PC-3 (cell line): Measurements from ENCODE around the gene YWHAQ. TPM values are rescaled to one million over a fixed set of nuclear protein-coding genes. Genes with fewer than 3 reads are reported as not detected.

Experiments
- ATAC-seq: fragments of 200-7000 bp; cut with Tn5 transposase; 2 replicates; pipeline ENCODE4 v1.9.1; 2020; ENCODE audit warnings: mild to moderate bottlenecking, moderate library complexity
- BruUV-seq: library from RNA; stranded (reverse); fragments of 400-500 nt; replicated peaks from 2 replicates; lab custom pipeline; 2021; lab: Mats Ljungman, UMichigan
- CTCF ChIA-PET: fragments of 300-600 bp; sonication (Branson Sonifier 250); formaldehyde crosslinking; loops from one replicate; lab custom pipeline; 2022; ENCODE audit warnings: antibody characterized with exemption; lab: Charles Lee
- POLR2A ChIA-PET: fragments of 300-600 bp; sonication (Branson Sonifier 250); formaldehyde crosslinking; loops from one replicate; lab custom pipeline; 2022; ENCODE audit warnings: antibody characterized with exemption; ENCODE audit not compliant: unreplicated experiment; lab: Charles Lee
- DNase-seq: peaks from one replicate; pipeline ENCODE4 v3.0.0-alpha.2; 2015
- H2AFZ ChIP-seq: fragments of 300-600 bp; sonication (generic); 2 replicates; pipeline ENCODE4 v1.6.0; 2016; ENCODE audit warnings: antibody characterized with exemption, low read length
- H3F3A ChIP-seq: fragments of 300-600 bp; sonication (generic); one replicate; pipeline ENCODE4 v1.6.0; 2017; ENCODE audit warnings: antibody characterized with exemption, low read length, control low read depth, mild to moderate bottlenecking; ENCODE audit not compliant: unreplicated experiment
- H3K27ac ChIP-seq: fragments of 300-600 bp; sonication (generic); 2 replicates; pipeline ENCODE4 v1.5.1; 2016; ENCODE audit warnings: mild to moderate bottlenecking, low read length
- H3K27me3 ChIP-seq: fragments of 300-600 bp; sonication (generic); 2 replicates; pipeline ENCODE4 v1.6.1; 2016; ENCODE audit warnings: low read length, mixed read lengths
- H3K36me3 ChIP-seq: fragments of 300-600 bp; sonication (generic); 2 replicates; pipeline ENCODE4 v1.6.1; 2016; ENCODE audit warnings: low read depth, mixed run types, low read length, mixed read lengths
- H3K4me1 ChIP-seq: fragments of 300-600 bp; sonication (generic); 2 replicates; pipeline ENCODE4 v1.5.1; 2016; ENCODE audit warnings: low read length; ENCODE audit not compliant: insufficient read depth
- H3K4me2 ChIP-seq: fragments of 300-600 bp; sonication (generic); 2 replicates; pipeline ENCODE4 v1.6.0; 2016; ENCODE audit warnings: low read length
- H3K4me3 ChIP-seq: fragments of 300-600 bp; sonication (generic); 2 replicates; pipeline ENCODE4 v1.5.1; 2016; ENCODE audit warnings: mild to moderate bottlenecking, low read length, mixed read lengths
- H3K79me2 ChIP-seq: fragments of 300-600 bp; sonication (generic); 2 replicates; pipeline ENCODE4 v1.6.1; 2017; ENCODE audit warnings: low read length, mixed read lengths
- H3K9ac ChIP-seq: fragments of 300-600 bp; sonication (generic); 2 replicates; pipeline ENCODE4 v1.6.0; 2016; ENCODE audit warnings: mild to moderate bottlenecking, low read length
- H3K9me2 ChIP-seq: fragments of 300-600 bp; sonication (generic); replicated peaks from 2 replicates; pipeline ENCODE4 v1.6.1; 2016; ENCODE audit warnings: mixed run types, low read length, mixed read lengths
- H3K9me3 ChIP-seq: fragments of 300-600 bp; sonication (generic); 2 replicates; pipeline ENCODE4 v1.6.1; 2016; ENCODE audit warnings: low read length, mixed read lengths
- H4K20me1 ChIP-seq: fragments of 300-600 bp; sonication (generic); 2 replicates; pipeline ENCODE4 v1.6.1; 2016; ENCODE audit warnings: low read length, mixed read lengths
- EZH2 ChIP-seq: fragments of 300-600 bp; sonication (generic); IDR thresholded peaks from one replicate; pipeline ENCODE4 v1.6.1; 2017; ENCODE audit warnings: antibody characterized with exemption, mild to moderate bottlenecking, low read length; ENCODE audit not compliant: unreplicated experiment
- EZH2phosphoT487 ChIP-seq: fragments of 300-600 bp; sonication (generic); IDR thresholded peaks from 2 replicates; pipeline ENCODE4 v1.6.1; 2018; ENCODE audit warnings: mild to moderate bottlenecking, antibody characterized with exemption, low read length, borderline replicate concordance
- intact Hi-C: fragments of 100-400 bp; cut with micrococcal nuclease; formaldehyde crosslinking; loops from 2 replicates; pipeline ENCODE4 v1.9.0; 2023
- total RNA-seq: library from RNA; depleted of rRNA; stranded (reverse); fragments of >200 nt; gene quantifications from 2 replicates; pipeline ENCODE4 v1.2.3, GENCODE V29; 2014
- TF ChIP-seq, protein P1 (sequence below): fragments of 300-600 bp; sonication (generic); conservative IDR thresholded peaks from 2 replicates; pipeline ENCODE4 v1.5.1; 2017; ENCODE audit warnings: antibody characterized with exemption, low read depth, mild to moderate bottlenecking, low read length

YWHAQ gene
- total RNA-seq, 1 experiment from 2014 or later, result 377 TPM

DNA sequence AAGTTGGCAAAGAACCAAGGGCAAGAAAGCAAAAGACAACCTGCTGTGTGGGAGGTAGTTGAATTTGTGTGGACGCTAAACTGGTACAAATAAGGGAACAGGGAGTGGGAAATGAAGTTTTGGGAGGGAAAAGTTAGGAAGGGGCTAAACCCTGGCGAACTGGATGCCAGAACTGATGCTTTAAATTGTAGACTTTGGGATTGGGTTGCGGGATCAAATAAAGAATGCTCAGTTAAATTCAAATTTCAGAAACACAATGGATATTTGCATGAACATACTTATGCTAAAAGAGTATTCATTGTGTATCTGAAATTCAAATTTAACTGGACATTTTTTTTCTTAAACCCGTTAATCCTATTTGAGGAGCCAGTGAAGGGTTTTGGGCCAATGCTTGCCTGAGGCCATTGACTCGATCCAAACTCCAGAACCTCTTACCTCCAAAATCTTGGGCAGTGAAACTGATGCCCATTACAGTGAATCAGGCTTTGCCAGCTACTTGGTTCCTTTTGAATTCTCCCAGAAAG, 44.2 kb upstream of the YWHAQ start:
- ChIA-PET POLR2A (interaction anchor here (0.9 to 1.0 kb wide), 2 partner anchors 28 to 44 kb away, joined by 3 to 4 read pairs; partner anchors contain the start of gene YWHAQ), CTCF (no interaction called here)
- H3K9me3 ChIP-seq, result no peaks in the 10 kb centered on the region
- H3K27me3 ChIP-seq, result no peaks in the 10 kb centered on the region
- no peaks in the 10 kb centered on the region for H3K79me2 ChIP-seq
- H4K20me1 ChIP-seq, result no peaks in the 10 kb centered on the region
- peak overlapping the region; percentile 53; the same call in 1 of the 2 replicates for H3K4me3 ChIP-seq
- H3K36me3 ChIP-seq, result no peaks in the 10 kb centered on the region
- H3K27ac ChIP-seq, result peak overlapping the region; percentile 48
- H3K9ac ChIP-seq, result no peak overlapping the region
- H2AFZ ChIP-seq, result peak overlapping the region; percentile 82
- no peak for TF ChIP-seq EZH2phosphoT487
- TF ChIP-seq, protein P1, sequence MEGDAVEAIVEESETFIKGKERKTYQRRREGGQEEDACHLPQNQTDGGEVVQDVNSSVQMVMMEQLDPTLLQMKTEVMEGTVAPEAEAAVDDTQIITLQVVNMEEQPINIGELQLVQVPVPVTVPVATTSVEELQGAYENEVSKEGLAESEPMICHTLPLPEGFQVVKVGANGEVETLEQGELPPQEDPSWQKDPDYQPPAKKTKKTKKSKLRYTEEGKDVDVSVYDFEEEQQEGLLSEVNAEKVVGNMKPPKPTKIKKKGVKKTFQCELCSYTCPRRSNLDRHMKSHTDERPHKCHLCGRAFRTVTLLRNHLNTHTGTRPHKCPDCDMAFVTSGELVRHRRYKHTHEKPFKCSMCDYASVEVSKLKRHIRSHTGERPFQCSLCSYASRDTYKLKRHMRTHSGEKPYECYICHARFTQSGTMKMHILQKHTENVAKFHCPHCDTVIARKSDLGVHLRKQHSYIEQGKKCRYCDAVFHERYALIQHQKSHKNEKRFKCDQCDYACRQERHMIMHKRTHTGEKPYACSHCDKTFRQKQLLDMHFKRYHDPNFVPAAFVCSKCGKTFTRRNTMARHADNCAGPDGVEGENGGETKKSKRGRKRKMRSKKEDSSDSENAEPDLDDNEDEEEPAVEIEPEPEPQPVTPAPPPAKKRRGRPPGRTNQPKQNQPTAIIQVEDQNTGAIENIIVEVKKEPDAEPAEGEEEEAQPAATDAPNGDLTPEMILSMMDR, result no peak
- no peak for TF ChIP-seq EZH2
- DNase-seq (no peak), ATAC-seq (no peak)
- BruUV-seq, result no TSS peak
- H3F3A ChIP-seq, result no peaks in the 10 kb centered on the region
- intact Hi-C loops, result no loop called here
- H3K4me2 ChIP-seq, result peak overlapping the region; percentile 77
- H3K9me2 ChIP-seq, result no peaks in the 10 kb centered on the region
- peaks cover 17% of the 10 kb centered on the region for H3K4me1 ChIP-seq

DNA sequence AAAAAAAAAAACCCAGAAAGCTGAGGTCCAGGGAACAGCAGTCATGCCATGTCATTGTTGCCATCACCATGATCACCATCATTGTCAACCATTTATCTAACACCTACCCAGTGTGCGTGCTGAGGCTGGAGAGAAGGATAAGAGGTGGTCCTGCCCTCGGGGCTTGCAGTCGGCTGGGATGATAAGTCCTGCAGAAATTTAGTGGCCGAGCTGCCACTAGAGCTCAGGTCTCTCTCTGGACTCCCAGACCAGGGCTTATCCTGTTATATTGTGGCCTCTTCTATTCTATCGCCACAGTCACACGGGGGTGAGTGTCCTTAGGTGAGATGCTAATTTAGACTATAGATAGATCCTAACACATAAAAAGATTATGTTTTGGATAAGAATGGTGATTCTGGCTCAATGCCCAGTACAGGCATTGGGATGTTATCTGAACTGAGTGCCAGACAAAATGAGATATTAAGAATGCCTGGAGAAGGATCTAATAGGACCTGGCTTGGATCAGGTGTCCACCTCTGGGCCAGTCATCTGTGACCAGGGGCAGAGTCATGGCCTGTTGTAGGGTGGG, 43.2 kb upstream of the YWHAQ start:
- H4K20me1 ChIP-seq, result no peaks in the 10 kb centered on the region
- intact Hi-C loops, result no loop called here
- H3K9me3 ChIP-seq, result no peaks in the 10 kb centered on the region
- no peak for DNase-seq
- no peaks in the 10 kb centered on the region for H3K79me2 ChIP-seq
- no peaks in the 10 kb centered on the region for H3K36me3 ChIP-seq
- peaks cover 17% of the 10 kb centered on the region for H3K4me1 ChIP-seq
- ChIA-PET POLR2A (no interaction called here), CTCF (no interaction called here)
- no peaks in the 10 kb centered on the region for H3K27me3 ChIP-seq
- H3K4me2 ChIP-seq, result no peak overlapping the region
- H3F3A ChIP-seq, result no peaks in the 10 kb centered on the region
- BruUV-seq, result no TSS peak
- H3K4me3 ChIP-seq, result no peak overlapping the region
- H3K9me2 ChIP-seq, result no peaks in the 10 kb centered on the region
- TF ChIP-seq, protein P1, result no peak
- TF ChIP-seq EZH2phosphoT487, result no peak
- no peak for TF ChIP-seq EZH2
- no peak for ATAC-seq
- H3K27ac ChIP-seq, result no peak overlapping the region
- no peak overlapping the region for H2AFZ ChIP-seq
- H3K9ac ChIP-seq, result no peak overlapping the region

DNA sequence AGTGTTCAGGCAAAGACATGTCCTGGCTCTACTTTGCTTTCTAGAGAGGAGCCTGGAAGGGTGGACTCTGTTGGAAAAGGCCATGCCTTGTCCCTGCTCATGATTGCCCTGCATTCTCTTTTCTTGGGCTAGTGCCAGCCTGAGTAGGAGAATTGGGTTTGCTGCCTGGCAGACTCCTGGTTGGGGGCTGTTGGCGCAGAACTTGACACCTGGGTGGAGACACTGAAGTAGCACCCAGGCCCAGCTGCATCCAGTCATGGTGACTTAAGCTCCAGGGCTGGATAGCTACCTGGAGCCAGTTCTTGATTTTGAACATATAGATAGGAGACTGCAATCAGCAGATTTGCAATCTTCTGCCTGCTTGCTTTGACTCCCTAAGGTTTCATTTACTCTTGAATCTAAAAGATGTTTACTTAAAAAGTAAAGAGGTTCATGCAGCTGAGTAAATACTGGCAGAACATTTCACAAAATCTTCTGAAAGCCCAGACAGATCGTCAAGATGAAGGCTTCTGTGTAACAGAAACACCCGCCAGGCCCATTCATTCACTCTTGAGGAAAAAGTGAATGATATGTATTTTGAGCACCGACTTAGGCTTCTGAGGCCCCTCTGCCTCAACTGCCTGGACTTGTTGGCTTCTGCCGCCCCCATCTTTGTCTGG, 38.0 kb upstream of the YWHAQ start:
- ATAC-seq, result no peak; the same call in 1 of the 2 replicates
- no TSS peak for BruUV-seq
- no peak for DNase-seq
- TF ChIP-seq, protein P1, result no peak
- no peak for TF ChIP-seq EZH2phosphoT487
- no peak for TF ChIP-seq EZH2
- H4K20me1 ChIP-seq, result no peaks in the 10 kb centered on the region
- H3K27ac ChIP-seq, result no peak overlapping the region
- H3F3A ChIP-seq, result no peaks in the 10 kb centered on the region
- ChIA-PET POLR2A (no interaction called here), CTCF (interaction anchor here (0.7 kb wide), 1 partner anchor 34 kb away, joined by 4 read pairs; no protein-coding TSS in a partner anchor)
- H3K36me3 ChIP-seq, result no peaks in the 10 kb centered on the region
- H3K27me3 ChIP-seq, result no peaks in the 10 kb centered on the region
- intact Hi-C loops, result no loop called here
- H3K79me2 ChIP-seq, result no peaks in the 10 kb centered on the region
- H3K4me1 ChIP-seq, result peaks cover 10% of the 10 kb centered on the region
- H3K9me2 ChIP-seq, result no peaks in the 10 kb centered on the region
- no peak overlapping the region for H3K4me3 ChIP-seq
- H3K9ac ChIP-seq, result no peak overlapping the region
- no peak overlapping the region for H3K4me2 ChIP-seq
- H3K9me3 ChIP-seq, result no peaks in the 10 kb centered on the region
- no peak overlapping the region for H2AFZ ChIP-seq
